Left lung (tissue), 10 donors: Measurements from ENCODE around the gene MKNK1. TPM values are rescaled to one million over a fixed set of nuclear protein-coding genes. Genes with fewer than 3 reads are reported as not detected.

Source experiments
- ATAC-seq: fragments of 200-7000 bp; cut with Tn5 transposase; one replicate; pipeline ENCODE4 v1.9.1; 2020; ENCODE audit warnings: moderate library complexity
- DNase-seq, 4 donors: peaks; one replicate each; pipeline ENCODE4 v3.0.0-alpha.2; 2013 to 2020
- H3K27ac ChIP-seq, 2 donors: fragments of 200-600 bp; sonication (generic) in 1 of 2; one replicate each; pipeline versions ENCODE4 v1.5.0 to v1.8.0; 2020 to 2021
- H3K27me3 ChIP-seq, 2 donors: fragments of 200-600 bp; sonication (generic) in 1 of 2; one replicate each; pipeline versions ENCODE4 v1.5.0 to v1.8.0; 2020 to 2021
- H3K36me3 ChIP-seq, 2 donors: fragments of 200-600 bp; sonication (generic) in 1 of 2; one replicate each; pipeline versions ENCODE4 v1.5.0 to v1.8.0; 2020 to 2021
- H3K4me1 ChIP-seq, 2 donors: fragments of 200-600 bp; one replicate each; pipeline ENCODE4 v1.8.0; 2021
- H3K4me3 ChIP-seq, 2 donors: fragments of 200-600 bp; sonication (generic) in 1 of 2; one replicate each; pipeline versions ENCODE4 v1.5.0 to v1.8.0; 2020 to 2021; ENCODE audit warnings: mild to moderate bottlenecking in 1 of 2
- H3K9me3 ChIP-seq, 2 donors: fragments of 200-600 bp; sonication (generic) in 1 of 2; one replicate each; pipeline versions ENCODE4 v1.5.0 to v1.8.0; 2020 to 2021
- intact Hi-C, 2 donors: fragments of 100-400 bp; cut with DNase I; formaldehyde crosslinking; loops; one replicate each; pipeline versions ENCODE4 v1.11.2 to v1.14.2; 2022
- polyA plus RNA-seq, 6 donors: library from polyadenylated mRNA; unstranded; fragments of 120-200 nt; gene quantifications; one replicate each; pipeline ENCODE4 v1.2.1, GENCODE V29; 2013; ENCODE audit not compliant: insufficient read length in 6 of 6
- total RNA-seq, 2 donors: library from RNA; stranded (reverse); fragmentation: NEBNext Ultra II Directional; extraction: Animal tissue kit (Norgen Biotek cat#: 25700); gene quantifications; one replicate each; pipeline ENCODE4 v1.2.1, GENCODE V29; 2021
- TF ChIP-seq, protein P1 (sequence below), 2 donors: fragments of 200-600 bp; sonication (generic) in 1 of 2; IDR thresholded peaks; one replicate each; pipeline versions ENCODE4 v1.5.0 to v1.8.0; 2021; ENCODE audit warnings: antibody characterized with exemption in 2 of 2
- donor health status: DM: no; HTN: yes; CAD: no.
- donor health status: DM: no; HTN: no; CAD: no.

Gene MKNK1
- total and polyA plus RNA-seq, 8 donors, result 42.2 to 96.0 (median 51.4) TPM

DNA sequence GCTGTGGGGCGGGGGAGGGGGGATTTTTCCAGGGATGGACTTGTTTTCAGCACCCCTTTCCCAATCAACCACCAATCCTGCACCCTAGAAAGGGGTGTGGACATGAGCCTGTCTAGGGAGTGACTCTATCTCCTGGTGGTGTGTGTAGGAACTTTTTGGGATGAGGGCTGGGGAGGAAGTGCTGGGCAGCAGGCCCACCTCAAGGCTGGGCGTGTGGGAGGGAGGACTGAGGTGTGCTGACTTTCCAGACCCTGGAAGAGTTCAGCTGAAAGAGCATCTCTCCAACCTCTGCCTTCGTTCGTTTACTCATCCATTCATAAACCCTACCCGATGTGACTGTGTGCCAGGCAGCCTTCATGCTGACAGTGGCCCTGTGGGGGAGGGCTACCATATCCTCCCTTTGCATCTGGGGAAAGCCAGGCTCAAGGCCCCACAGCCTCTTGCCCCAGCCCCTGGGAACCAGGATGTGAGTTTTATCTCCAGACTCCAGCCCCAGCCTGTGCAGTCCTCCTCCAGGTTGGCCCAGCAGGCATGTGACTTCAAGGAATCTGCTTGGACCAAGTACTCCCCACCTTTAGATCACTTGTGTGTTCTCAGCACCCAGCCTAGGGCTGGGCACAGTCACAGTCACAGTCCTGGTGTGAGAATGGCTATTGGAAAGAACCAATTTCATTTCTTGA, 59.4 kb downstream of the MKNK1 start:
- H3K36me3 ChIP-seq, result no peaks in the 10 kb centered on the region
- no peak overlapping the region for H3K27ac ChIP-seq
- TF ChIP-seq, protein P1, sequence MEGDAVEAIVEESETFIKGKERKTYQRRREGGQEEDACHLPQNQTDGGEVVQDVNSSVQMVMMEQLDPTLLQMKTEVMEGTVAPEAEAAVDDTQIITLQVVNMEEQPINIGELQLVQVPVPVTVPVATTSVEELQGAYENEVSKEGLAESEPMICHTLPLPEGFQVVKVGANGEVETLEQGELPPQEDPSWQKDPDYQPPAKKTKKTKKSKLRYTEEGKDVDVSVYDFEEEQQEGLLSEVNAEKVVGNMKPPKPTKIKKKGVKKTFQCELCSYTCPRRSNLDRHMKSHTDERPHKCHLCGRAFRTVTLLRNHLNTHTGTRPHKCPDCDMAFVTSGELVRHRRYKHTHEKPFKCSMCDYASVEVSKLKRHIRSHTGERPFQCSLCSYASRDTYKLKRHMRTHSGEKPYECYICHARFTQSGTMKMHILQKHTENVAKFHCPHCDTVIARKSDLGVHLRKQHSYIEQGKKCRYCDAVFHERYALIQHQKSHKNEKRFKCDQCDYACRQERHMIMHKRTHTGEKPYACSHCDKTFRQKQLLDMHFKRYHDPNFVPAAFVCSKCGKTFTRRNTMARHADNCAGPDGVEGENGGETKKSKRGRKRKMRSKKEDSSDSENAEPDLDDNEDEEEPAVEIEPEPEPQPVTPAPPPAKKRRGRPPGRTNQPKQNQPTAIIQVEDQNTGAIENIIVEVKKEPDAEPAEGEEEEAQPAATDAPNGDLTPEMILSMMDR (IDR thresholded peaks at IDR 0.05), result no peak
- peaks cover 22 to 83% of the 10 kb centered on the region in 2 donors for H3K27me3 ChIP-seq
- peak in 1 of 4 donors; percentile 24 for DNase-seq
- intact Hi-C loops, result no loop called here
- H3K4me1 ChIP-seq, result peaks cover 0 to 5% of the 10 kb centered on the region in 2 donors
- no peaks in the 10 kb centered on the region for H3K9me3 ChIP-seq
- no peak overlapping the region for H3K4me3 ChIP-seq
- no peak for ATAC-seq

GRCh38 chr1:46543761-46544560, 60.1 kb downstream of the MKNK1 start:
- no peak for ATAC-seq
- no peak overlapping the region for H3K27ac ChIP-seq
- TF ChIP-seq, protein P1 (IDR thresholded peaks at IDR 0.05), result no peak

GRCh38 chr1:46543382-46543760, 60.7 kb downstream of the MKNK1 start:
- Histone ChIP-seq H3K4me1 (peaks cover 0 to 5% of the 10 kb centered on the region in 2 donors), H3K36me3 (no peaks in the 10 kb centered on the region), H3K9me3 (no peaks in the 10 kb centered on the region), H3K27me3 (peaks cover 22 to 73% of the 10 kb centered on the region in 2 donors), H3K27ac (no peak overlapping the region), H3K4me3 (no peak overlapping the region)
- intact Hi-C loops, result no loop called here
- ATAC-seq (no peak), DNase-seq (no peak)
- TF ChIP-seq, protein P1 (IDR thresholded peaks at IDR 0.05), result no peak

More at GRCh38 chr1:46543761-46544560, 60.1 kb downstream of the MKNK1 start:
- DNase-seq, result peak in 1 of 4 donors; percentile 68
- Histone ChIP-seq H3K4me3 (no peak overlapping the region), H3K27me3 (peaks cover 22 to 77% of the 10 kb centered on the region in 2 donors), H3K36me3 (no peaks in the 10 kb centered on the region), H3K4me1 (peaks cover 0 to 5% of the 10 kb centered on the region in 2 donors), H3K9me3 (no peaks in the 10 kb centered on the region)
- intact Hi-C loops, result no loop called here

GRCh38 chr1:46539972-46540371, 64.1 kb downstream of the MKNK1 start:
- intact Hi-C loops, result loop anchor here in 1 of 2 donors (10.0 kb wide), 1 partner anchor 185 kb away; no protein-coding TSS in a partner anchor
- peaks cover 0 to 5% of the 10 kb centered on the region in 2 donors for H3K4me1 ChIP-seq
- H3K27ac ChIP-seq, result no peak overlapping the region
- no peak overlapping the region for H3K4me3 ChIP-seq
- TF ChIP-seq, protein P1 (IDR thresholded peaks at IDR 0.05), result no peak
- DNase-seq (peak in 1 of 4 donors; percentile 18), ATAC-seq (peak; percentile 44)
- H3K27me3 ChIP-seq, result peaks cover 19 to 75% of the 10 kb centered on the region in 2 donors
- H3K9me3 ChIP-seq, result no peaks in the 10 kb centered on the region
- H3K36me3 ChIP-seq, result no peaks in the 10 kb centered on the region

DNA sequence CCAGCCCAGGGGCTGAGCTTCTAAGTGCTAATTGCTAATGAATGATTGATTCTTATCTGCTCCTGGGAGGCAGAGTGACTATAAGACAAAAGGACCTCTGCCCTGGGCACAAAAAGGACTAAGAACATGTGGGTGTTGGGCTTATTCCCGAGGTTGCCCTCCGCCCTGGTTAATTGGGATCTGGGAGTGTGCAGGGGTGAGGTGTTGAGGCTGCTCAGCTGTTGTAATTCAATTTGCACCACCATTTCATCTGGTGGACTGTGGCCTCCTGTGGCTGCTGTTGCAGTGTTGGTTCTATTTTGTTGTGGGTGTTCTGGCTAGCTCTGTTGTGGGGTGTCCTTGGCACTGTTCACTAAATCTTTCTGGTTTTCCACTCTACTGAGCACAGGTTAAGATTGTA, 65.9 kb downstream of the MKNK1 start:
- ATAC-seq (no peak), DNase-seq (no peak)
- Histone ChIP-seq H3K27me3 (peaks cover 3 to 75% of the 10 kb centered on the region in 2 donors), H3K4me3 (no peak overlapping the region), H3K4me1 (peaks cover 0 to 7% of the 10 kb centered on the region in 2 donors), H3K36me3 (no peaks in the 10 kb centered on the region), H3K27ac (no peak overlapping the region), H3K9me3 (no peaks in the 10 kb centered on the region)
- intact Hi-C loops, result loop anchor here in 1 of 2 donors (10.0 kb wide), 1 partner anchor 187 kb away; no protein-coding TSS in a partner anchor
- TF ChIP-seq, protein P1 (IDR thresholded peaks at IDR 0.05), result no peak
